HepG2 (cell line): Measurements from ENCODE around the gene BABAM1. TPM values are rescaled to one million over a fixed set of nuclear protein-coding genes. Genes with fewer than 3 reads are reported as not detected.
A peak's percentile ranks its signal among the peaks of the same experiment; 100 is the strongest.

Source experiments
- ATAC-seq: fragments of 200-7000 bp; cut with Tn5 transposase; 3 replicates; pipeline ENCODE4 v1.9.1; 2020; ENCODE audit warnings: mild to moderate bottlenecking, moderate library complexity
- BruUV-seq: library from RNA; stranded (reverse); fragments of 400-500 nt; replicated peaks from 2 replicates; lab custom pipeline; 2021; lab: Mats Ljungman, UMichigan
- CTCF ChIA-PET: fragments of 300-600 bp; formaldehyde crosslinking; extraction: SDS; loops from one replicate; lab custom pipeline; 2021; ENCODE audit warnings: low total read pairs, inconsistent platforms, low intra/inter-chr PET ratio; lab: Yijun Ruan, JAX
- POLR2A ChIA-PET: fragments of 350-600 bp; sonication (Branson Sonifier 250); formaldehyde crosslinking; loops from one replicate; lab custom pipeline; 2020; ENCODE audit warnings: antibody characterized with exemption, inconsistent platforms; lab: Yijun Ruan, JAX
- DNase-seq: peaks from one replicate; pipeline ENCODE4 v3.0.0-alpha.2; 2015; ENCODE audit warnings: low spot score
- FAIRE-seq: peaks from 3 replicates; lab custom pipeline; 2011; peaks lifted over from hg19 to GRCh38; lab: Jason Lieb, UNC
- H2AFZ ChIP-seq: one replicate; pipeline ENCODE4 v1.6.1; 2011; ENCODE audit warnings: low read length, inconsistent platforms
- H3K27ac ChIP-seq: fragments of 300-600 bp; 3 replicates; pipeline ENCODE4 v1.8.0; 2011; ENCODE audit warnings: mixed run types, mild to moderate bottlenecking, mixed read lengths, low read length, inconsistent platforms; ENCODE audit not compliant: insufficient read depth; ENCODE audit errors: extremely low read length
- H3K27me3 ChIP-seq, 2 experiments: fragments of 200-600 bp in 1 of 2; 2 replicates in 1 of 2; 3 replicates in 1 of 2; pipeline versions ENCODE4 v1.6.0 to v1.8.0; 2011; ENCODE audit warnings: low read length in 2 of 2, mild to moderate bottlenecking in 2 of 2, moderate library complexity in 2 of 2, inconsistent platforms in 1 of 2; ENCODE audit not compliant: insufficient read depth in 2 of 2, control insufficient read depth in 1 of 2
- H3K36me3 ChIP-seq, 2 experiments: fragments of 200-600 bp in 1 of 2; replicated peaks in 1 of 2; 2 replicates in 1 of 2; 3 replicates in 1 of 2; pipeline versions ENCODE4 v1.5.1 to v1.8.0; 2011; ENCODE audit warnings: low read length in 2 of 2, inconsistent platforms in 1 of 2; ENCODE audit not compliant: insufficient read depth in 2 of 2, control insufficient read depth in 1 of 2
- H3K4me1 ChIP-seq: 2 replicates; pipeline ENCODE4 v1.5.1; 2012; ENCODE audit warnings: low read length, inconsistent platforms; ENCODE audit not compliant: insufficient read depth
- H3K4me2 ChIP-seq: 2 replicates; pipeline ENCODE4 v1.6.0; 2011; ENCODE audit warnings: low read depth, low read length, inconsistent platforms
- H3K4me3 ChIP-seq, 3 experiments: fragments of 200-600 bp in 1 of 3; sonication (generic), shearing (Covaris generic) in 1 of 3; replicated peaks in 1 of 3; 2 replicates each; pipeline ENCODE4 v1.5.1; 2011 to 2016; ENCODE audit warnings: low read length in 3 of 3, inconsistent platforms in 2 of 3, low read depth in 2 of 3, mild to moderate bottlenecking in 2 of 3, control low read depth in 1 of 3, mixed read lengths in 1 of 3; ENCODE audit not compliant: insufficient read depth in 1 of 3
- H3K79me2 ChIP-seq: one replicate; pipeline ENCODE4 v1.6.1; 2011; ENCODE audit warnings: low read length, inconsistent platforms; ENCODE audit not compliant: insufficient read depth
- H3K9ac ChIP-seq: 2 replicates; pipeline ENCODE4 v1.6.0; 2011; ENCODE audit warnings: mild to moderate bottlenecking, low read depth, low read length, inconsistent platforms; ENCODE audit not compliant: insufficient read depth
- H3K9me3 ChIP-seq: 2 replicates; pipeline ENCODE4 v1.5.1; 2012; ENCODE audit warnings: mild to moderate bottlenecking, low read length
- H4K20me1 ChIP-seq: 2 replicates; pipeline ENCODE4 v1.6.0; 2011; ENCODE audit warnings: inconsistent platforms, mild to moderate bottlenecking, low read length, moderate library complexity; ENCODE audit not compliant: insufficient read depth
- AGO2 ChIP-seq: fragments of 200-400 bp; formaldehyde crosslinking; optimal IDR thresholded peaks from 2 replicates; pipeline ENCODE3; 2017; ENCODE audit warnings: mild to moderate bottlenecking, low read depth, low read length, moderate library complexity
- DR1 ChIP-seq: sonication (generic); formaldehyde crosslinking; IDR thresholded peaks from 2 replicates; pipeline ENCODE4 v1.8.0; 2021; ENCODE audit warnings: mild to moderate bottlenecking, missing genetic modification reagents, inconsistent platforms
- FOXO1 ChIP-seq: sonication (generic); formaldehyde crosslinking; IDR thresholded peaks from 2 replicates; pipeline ENCODE4 v1.4.0; 2020; ENCODE audit warnings: missing genetic modification reagents
- HNRNPUL1 ChIP-seq: fragments of 200-400 bp; formaldehyde crosslinking; IDR thresholded peaks from 2 replicates; pipeline ENCODE4 v1.6.1; 2017; ENCODE audit warnings: low read depth, mild to moderate bottlenecking, low read length, moderate library complexity
- RBFOX2 ChIP-seq: fragments of 200-400 bp; formaldehyde crosslinking; IDR thresholded peaks from 2 replicates; pipeline ENCODE4 v1.6.1; 2017; ENCODE audit warnings: low read depth, mild to moderate bottlenecking, low read length
- SRF ChIP-seq: IDR thresholded peaks from 2 replicates; pipeline ENCODE4 v1.6.1; 2011; ENCODE audit warnings: mild to moderate bottlenecking, low read depth, low read length, moderate library complexity
- TCF7L2 ChIP-seq: IDR thresholded peaks from 2 replicates; pipeline ENCODE4 v1.6.1; 2011; ENCODE audit warnings: mild to moderate bottlenecking, low read depth, low read length, moderate library complexity
- TMF1 ChIP-seq: sonication (generic); formaldehyde crosslinking; IDR thresholded peaks from 2 replicates; pipeline ENCODE4 v1.8.1; 2022; ENCODE audit warnings: low read depth, missing genetic modification reagents
- ZNF18 ChIP-seq: sonication (generic); formaldehyde crosslinking; IDR thresholded peaks from 2 replicates; pipeline ENCODE4 v1.8.0; 2022; ENCODE audit warnings: mild to moderate bottlenecking, missing genetic modification reagents; ENCODE audit not compliant: insufficient replicate concordance
- ZNF337 ChIP-seq: sonication (generic); formaldehyde crosslinking; IDR thresholded peaks from 2 replicates; pipeline ENCODE4 v1.5.1; 2020; ENCODE audit warnings: missing genetic modification reagents, low read depth, mild to moderate bottlenecking, borderline replicate concordance
- ZNF432 ChIP-seq: sonication (generic); formaldehyde crosslinking; IDR thresholded peaks from 2 replicates; pipeline ENCODE4 v1.5.0; 2020; ENCODE audit warnings: missing genetic modification reagents, mild to moderate bottlenecking, borderline replicate concordance
- ZNF605 ChIP-seq: sonication (generic); formaldehyde crosslinking; IDR thresholded peaks from 2 replicates; pipeline ENCODE4 v1.8.0; 2022; ENCODE audit warnings: mild to moderate bottlenecking, missing genetic modification reagents
- ZNF784 ChIP-seq: sonication (generic); formaldehyde crosslinking; IDR thresholded peaks from 2 replicates; pipeline ENCODE4 v1.5.1; 2020; ENCODE audit warnings: missing genetic modification reagents, mild to moderate bottlenecking, borderline replicate concordance
- WGBS: methylation state at CpG from one replicate; pipeline ENCODE4 v1.1.6; 2017; ENCODE audit warnings: low lambda C conversion rate; 5-methylcytosine and 5-hydroxymethylcytosine counted together
- in situ Hi-C: cut with HindIII; loops from 2 replicates; pipeline ENCODE4 v1.10.0; 2017; ENCODE audit warnings: low pct_unique_long_range_greater_than_20kb; ENCODE audit not compliant: extremely low pct_ligation_motif_present
- intact Hi-C: fragments of 100-400 bp; cut with micrococcal nuclease; formaldehyde crosslinking; loops from one replicate; pipeline ENCODE4 v1.10.0; 2022; ENCODE audit not compliant: unreplicated experiment
- polyA plus RNA-seq, 8 experiments: library from polyadenylated mRNA; depleted of rRNA in 3 of 8; stranded (reverse) in 7 of 8; unstranded in 1 of 8; fragments of >200 nt; fragmentation: Illumina TruSeq in 4 of 8; extraction: Trizol in 4 of 8; gene quantifications; 2 replicates each; pipeline versions ENCODE4 v1.2.1 to v1.2.3, GENCODE V29; 2011 to 2016; ENCODE audit warnings: low read depth in 4 of 8, missing spikeins in 1 of 8, mixed read lengths in 1 of 8; ENCODE audit not compliant: insufficient read depth in 1 of 8
- total RNA-seq, 5 experiments: library from RNA; depleted of rRNA; stranded (reverse); fragments of >200 nt; fragmentation: Illumina TruSeq; extraction: Trizol; gene quantifications; 2 replicates each; pipeline ENCODE4 v1.2.3, GENCODE V29; 2016; ENCODE audit warnings: low read depth in 1 of 5

The BABAM1 gene
- total and polyA plus RNA-seq, 2 of the 13 experiments (the other 11 are each of a cell fraction or from before 2014, with no cell fraction given) = 70.0 to 82.0 TPM

GRCh38 chr19:17323964-17324332 lies 56.7 kb downstream of the BABAM1 start:
- intact Hi-C loops (no loop called here), in situ Hi-C loops (no loop called here)
- POLR2A ChIA-PET = interaction anchor here (1.0 kb wide), 1 partner anchor 9 kb away, joined by 5 read pairs; no protein-coding TSS in a partner anchor
- no peaks in the 10 kb centered on the region for H3K27me3 ChIP-seq
- H3K36me3 ChIP-seq = peaks cover 7 to 24% of the 10 kb centered on the region in 2 experiments; a peak in 3 of 5 replicates
- H3K27ac ChIP-seq = no peak overlapping the region
- H3K4me2 ChIP-seq = no peak overlapping the region
- H3K9me3 ChIP-seq = no peaks in the 10 kb centered on the region
- 100% methylated on average over 3 of the region's 7 CpGs for WGBS
- TF ChIP-seq ZNF605 (CRISPR knock-in tag) (no peak), AGO2 (peak; percentile 46)
- H3K4me3 ChIP-seq = no peak overlapping the region
- no peaks in the 10 kb centered on the region for H3K4me1 ChIP-seq
- no peak for DNase-seq
- no TSS peak for BruUV-seq
- H3K9ac ChIP-seq = no peak overlapping the region
- H3K79me2 ChIP-seq = no peaks in the 10 kb centered on the region
- no peak overlapping the region for H2AFZ ChIP-seq
- FAIRE-seq = no peak
- no peaks in the 10 kb centered on the region for H4K20me1 ChIP-seq
- no peak for ATAC-seq
- CTCF ChIA-PET = no interaction called here

- Histone ChIP-seq H3K4me3 (no peak overlapping the region), H3K4me1 (no peaks in the 10 kb centered on the region), H3K4me2 (no peak overlapping the region), H3K27me3 (no peaks in the 10 kb centered on the region), H4K20me1 (no peaks in the 10 kb centered on the region), H2AFZ (no peak overlapping the region), H3K9ac (no peak overlapping the region), H3K9me3 (no peaks in the 10 kb centered on the region), H3K36me3 (peaks cover 3 to 19% of the 10 kb centered on the region in 2 experiments; a peak in 2 of 5 replicates), H3K27ac (no peak overlapping the region), H3K79me2 (no peaks in the 10 kb centered on the region)
- POLR2A ChIA-PET = interaction anchor here (1.0 kb wide), 1 partner anchor 8 kb away, joined by 5 read pairs; no protein-coding TSS in a partner anchor
- 95% methylated on average over 15 of the region's 28 CpGs for WGBS
- FAIRE-seq (no peak), ATAC-seq (no peak), DNase-seq (no peak)
- no TSS peak for BruUV-seq
- no peak for TF ChIP-seq FOXO1 (CRISPR knock-in tag)
- 0 out of 2 replicates have a peak, but pooled peaks have one; percentile 28 for TF ChIP-seq RBFOX2
- no peak for TF ChIP-seq ZNF432 (CRISPR knock-in tag)
- no peak for TF ChIP-seq HNRNPUL1
- no peak for TF ChIP-seq ZNF337 (CRISPR knock-in tag)
- TF ChIP-seq AGO2 = peak; percentile 30
- TF ChIP-seq SRF = no peak
- no peak for TF ChIP-seq TCF7L2
- no peak for TF ChIP-seq ZNF784 (CRISPR knock-in tag)
- no peak for TF ChIP-seq TMF1 (CRISPR knock-in tag)
- TF ChIP-seq ZNF18 (CRISPR knock-in tag) = no peak
- TF ChIP-seq DR1 (CRISPR knock-in tag) = no peak
- CTCF ChIA-PET = no interaction called here
- intact Hi-C loops (no loop called here), in situ Hi-C loops (no loop called here)
Observed at GRCh38 chr19:17324357-17325114, 57.3 kb downstream of the BABAM1 start.
